VCaP (cell line): ENCODE data around the gene ZNF778.

Source experiments
- H3K27ac ChIP-seq: fragments of 450-650 bp; 2 replicates; pipeline ENCODE4 v1.5.1; 2017
- CTCF ChIP-seq: fragments of 450-650 bp; conservative IDR thresholded peaks from 2 replicates; pipeline ENCODE4 v1.5.1; 2017; ENCODE audit warnings: mild to moderate bottlenecking, moderate library complexity

Gene ZNF778

DNA sequence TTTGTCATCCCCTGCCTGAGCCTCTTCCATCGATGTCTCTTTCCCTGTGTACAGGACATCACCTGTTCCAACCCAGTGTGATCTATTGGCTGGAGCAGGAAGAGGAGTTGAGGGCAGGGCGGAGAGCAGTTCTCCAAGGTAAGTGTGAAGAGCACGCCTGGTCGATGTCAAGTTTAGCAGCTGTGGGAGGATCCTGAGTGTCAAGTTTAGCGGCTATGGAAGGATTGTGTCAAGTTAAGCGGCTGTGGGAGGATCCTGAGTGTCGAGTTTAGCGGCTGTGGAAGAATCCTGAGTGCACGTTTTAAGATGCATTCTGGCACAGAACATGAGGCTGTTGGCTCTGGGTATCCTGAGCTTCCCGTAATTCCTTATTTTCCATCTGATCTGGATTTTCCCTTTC, 7.2 kb downstream of the ZNF778 start:
- H3K27ac ChIP-seq, result no peak overlapping the region
- TF ChIP-seq CTCF, result no peak

GRCh38 chr16:89230255-89230654, 12.8 kb downstream of the ZNF778 start:
- no peak for TF ChIP-seq CTCF

DNA sequence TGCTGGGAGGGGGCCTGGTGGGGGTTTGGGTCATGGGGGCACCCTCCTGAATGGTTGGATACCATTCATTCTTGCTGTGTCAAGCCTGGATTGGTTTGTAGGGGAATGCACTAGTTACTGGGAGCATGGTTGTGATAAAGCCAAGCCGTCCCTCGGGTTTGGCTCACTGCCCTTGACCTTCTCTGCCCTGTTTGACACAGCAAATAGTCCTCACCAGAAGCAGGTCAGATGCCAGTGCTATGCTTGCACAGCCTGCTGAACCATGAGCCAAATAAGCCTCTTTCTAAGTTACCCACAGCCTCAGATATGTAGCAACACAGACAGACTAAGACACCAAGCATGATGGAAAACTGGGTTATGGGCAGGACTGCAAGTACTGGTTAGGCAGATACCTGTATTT, 14.6 kb downstream of the ZNF778 start:
- no peak overlapping the region for H3K27ac ChIP-seq
- TF ChIP-seq CTCF, result no peak

More at GRCh38 chr16:89230255-89230654, 12.8 kb downstream of the ZNF778 start:
- no peak overlapping the region for H3K27ac ChIP-seq

GRCh38 chr16:89233678-89234490, 16.4 kb downstream of the ZNF778 start:
- H3K27ac ChIP-seq, result no peak overlapping the region
- no peak for TF ChIP-seq CTCF

DNA sequence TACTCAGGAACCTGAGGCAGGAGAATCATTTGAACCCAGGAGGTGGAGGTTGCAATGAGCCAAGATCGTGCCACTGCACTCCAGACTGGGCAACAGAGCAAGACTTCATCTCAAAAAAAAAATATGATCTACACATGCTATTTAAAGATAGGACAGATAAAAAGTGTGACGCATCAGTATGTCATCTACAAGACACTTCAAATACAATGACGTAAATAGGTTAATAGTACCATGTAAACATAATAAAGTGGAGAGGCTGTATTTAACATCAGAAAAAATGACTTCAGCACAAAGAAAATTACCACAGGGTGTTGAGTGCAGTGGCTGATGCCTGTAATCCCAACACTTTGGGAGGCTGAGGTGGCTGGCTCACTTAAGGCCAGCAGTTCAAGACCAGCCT, 20.2 kb downstream of the ZNF778 start:
- no peak for TF ChIP-seq CTCF

GRCh38 chr16:89241187-89242007, 23.9 kb downstream of the ZNF778 start:
- no peak for TF ChIP-seq CTCF
- peak overlapping the region; percentile 68 for H3K27ac ChIP-seq

More for the DNA sequence above, 20.2 kb downstream of the ZNF778 start:
- H3K27ac ChIP-seq, result no peak overlapping the region

DNA sequence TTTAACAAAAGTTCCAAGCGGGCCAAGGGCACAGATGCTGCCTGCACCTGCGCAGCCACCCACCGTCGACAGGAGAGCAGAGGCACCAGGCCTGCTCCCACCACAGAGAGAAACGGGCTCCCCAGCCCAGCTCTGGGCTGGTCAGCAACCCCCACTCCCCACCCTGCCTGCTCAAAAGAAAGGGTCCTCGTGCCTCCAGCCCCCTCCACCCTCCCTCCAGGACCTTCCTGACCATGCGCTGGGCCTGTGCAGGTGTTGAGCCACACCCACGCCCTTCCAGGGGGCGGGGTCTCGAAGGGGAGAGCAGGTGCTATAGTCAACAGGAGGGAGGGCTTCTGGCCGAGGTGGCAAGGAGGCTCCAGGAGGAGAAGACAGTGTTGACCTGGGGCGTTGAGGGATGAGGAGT, 25.3 kb downstream of the ZNF778 start:
- no peak overlapping the region for H3K27ac ChIP-seq
- TF ChIP-seq CTCF, result no peak
